ENCODE measurements around the gene KCNJ6.
"Not testable (repeated sequence)": the region's sequence is repeated elsewhere in the genome, so short reads cannot be mapped to it uniquely, and the experiment has no call there.

Gene KCNJ6

DNA sequence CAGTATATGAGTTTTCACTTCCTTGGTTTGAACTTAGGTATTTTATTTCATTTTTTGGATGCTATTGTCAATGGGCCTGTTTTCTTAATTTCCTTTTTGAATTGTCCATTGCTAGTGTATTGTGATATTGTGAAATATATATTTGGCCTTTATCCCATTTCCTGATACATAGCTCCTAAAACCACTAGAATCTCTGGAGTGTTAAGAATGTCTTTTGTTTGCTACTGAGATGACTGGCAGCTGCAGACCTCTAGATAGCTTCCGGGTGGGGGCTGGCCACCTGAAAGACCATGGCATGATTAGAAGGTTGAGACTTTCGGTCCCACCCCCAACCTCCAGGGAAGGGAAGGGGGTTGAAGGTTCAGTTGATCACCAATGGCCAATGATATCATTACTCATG lies 245.4 kb downstream of the KCNJ6 start:
- no peak for DNase-seq

DNA sequence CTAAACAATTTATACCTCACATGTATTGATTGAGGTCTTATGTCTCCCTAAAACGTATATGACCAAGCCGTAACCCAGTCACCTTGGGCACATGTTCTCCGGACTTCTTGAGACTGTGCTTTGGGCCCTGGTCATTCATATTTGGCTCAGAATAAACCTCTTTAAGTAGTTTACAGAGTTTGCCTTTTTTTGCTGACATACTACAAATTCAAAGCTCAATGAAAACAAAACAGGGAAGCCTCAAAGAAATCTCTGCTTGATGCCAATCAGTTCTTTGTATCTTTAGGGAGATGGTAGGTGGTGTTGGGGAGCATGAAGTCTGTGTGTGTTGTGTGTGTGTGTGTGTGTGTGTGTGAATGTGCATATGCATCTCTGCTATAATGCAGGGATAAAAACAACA lies 247.0 kb downstream of the KCNJ6 start:
- DNase-seq: no peak

DNA sequence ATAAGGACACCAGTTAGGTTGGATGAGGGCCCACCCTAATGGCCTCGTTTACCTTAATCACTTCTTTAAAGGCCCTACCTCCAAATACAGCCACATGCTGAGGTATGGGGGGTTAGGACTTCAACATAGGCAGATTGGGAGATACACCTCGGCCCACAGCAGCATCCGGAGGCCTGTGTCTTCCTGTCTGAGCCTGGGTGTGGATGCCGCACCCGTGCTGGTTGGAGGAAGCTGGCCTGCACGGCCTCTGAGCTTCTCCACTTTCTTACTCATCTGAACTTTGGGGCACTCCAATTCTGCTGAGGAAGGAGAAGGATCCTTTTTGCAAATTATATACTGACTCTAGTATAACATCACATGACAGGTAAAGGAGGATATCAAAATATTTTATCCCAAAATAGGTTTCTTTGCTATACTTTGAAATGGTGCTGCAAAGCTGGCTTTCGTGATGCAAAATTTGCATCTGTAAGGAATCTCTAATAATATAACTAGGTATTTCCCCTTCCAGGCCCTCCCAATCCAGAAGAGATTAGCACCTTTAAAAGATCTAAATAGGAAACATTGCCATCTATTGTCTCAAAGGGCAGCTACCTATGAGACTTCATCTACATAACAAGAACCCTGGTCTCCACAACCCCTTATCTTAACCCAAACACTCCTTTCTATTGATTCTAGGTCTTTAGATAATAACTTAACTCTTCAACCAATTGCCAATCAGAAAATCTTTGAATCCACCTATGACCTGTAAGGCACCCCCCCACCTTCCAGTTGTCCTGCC lies 247.6 kb downstream of the KCNJ6 start:
- no peak for DNase-seq

DNA sequence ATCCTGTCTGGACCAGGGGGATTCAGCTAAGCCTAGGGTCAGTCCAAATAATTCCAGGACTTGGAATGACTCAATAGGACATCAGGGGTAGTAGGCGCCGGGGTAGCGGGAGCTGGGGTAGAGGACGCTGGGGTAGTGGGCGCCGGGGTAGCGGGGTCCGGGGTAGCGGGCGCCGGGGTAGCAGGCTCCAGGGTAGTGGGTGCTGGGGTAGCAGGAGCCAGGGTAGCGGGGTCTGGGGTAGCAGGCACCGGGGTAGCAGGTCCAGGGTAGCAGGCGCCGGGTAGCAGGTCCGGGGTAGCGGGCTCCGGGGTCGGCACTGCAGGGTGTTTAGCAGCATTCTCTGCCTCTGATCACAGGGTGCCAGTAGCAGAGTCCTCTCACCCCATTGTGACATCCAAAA lies 248.9 kb downstream of the KCNJ6 start:
- DNase-seq: no peak

DNA sequence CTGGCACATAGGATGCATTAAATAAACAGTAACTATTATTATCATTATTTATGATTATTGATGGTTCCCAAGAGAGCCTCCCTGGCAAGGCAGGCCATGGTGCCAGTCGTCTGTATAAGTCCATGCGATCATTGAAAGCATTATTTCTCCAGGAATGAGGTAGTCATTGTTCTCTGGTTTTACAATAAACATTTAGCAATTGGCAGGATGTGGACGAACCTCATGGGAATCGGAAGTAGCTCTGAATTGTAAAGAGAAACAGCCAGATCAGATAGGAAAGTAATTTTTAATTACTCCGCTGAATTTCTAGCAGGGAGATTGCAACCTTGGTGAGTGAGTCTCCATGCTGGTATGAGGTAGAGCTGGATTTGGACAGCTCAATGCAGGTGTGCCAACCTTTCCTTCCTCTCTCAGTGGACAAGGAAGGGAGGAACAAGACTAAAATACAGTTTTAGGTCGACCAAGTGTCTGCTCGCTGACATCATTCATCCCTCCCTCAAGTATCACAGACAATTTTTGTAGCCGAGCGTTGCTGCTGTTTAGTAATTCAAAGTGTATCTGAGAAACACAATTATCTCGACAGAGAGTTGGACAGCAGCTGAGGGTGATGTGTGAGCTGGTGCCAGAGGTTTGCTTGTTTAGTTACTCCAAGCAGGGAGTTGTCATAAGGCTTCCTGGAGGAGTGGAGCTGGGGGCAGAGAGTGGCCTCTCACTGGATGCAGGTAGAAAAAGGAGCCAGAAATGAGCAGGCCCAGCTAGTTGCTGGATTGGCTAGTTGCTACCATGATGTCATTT lies 250.8 kb downstream of the KCNJ6 start:
- DNase-seq: no peak

DNA sequence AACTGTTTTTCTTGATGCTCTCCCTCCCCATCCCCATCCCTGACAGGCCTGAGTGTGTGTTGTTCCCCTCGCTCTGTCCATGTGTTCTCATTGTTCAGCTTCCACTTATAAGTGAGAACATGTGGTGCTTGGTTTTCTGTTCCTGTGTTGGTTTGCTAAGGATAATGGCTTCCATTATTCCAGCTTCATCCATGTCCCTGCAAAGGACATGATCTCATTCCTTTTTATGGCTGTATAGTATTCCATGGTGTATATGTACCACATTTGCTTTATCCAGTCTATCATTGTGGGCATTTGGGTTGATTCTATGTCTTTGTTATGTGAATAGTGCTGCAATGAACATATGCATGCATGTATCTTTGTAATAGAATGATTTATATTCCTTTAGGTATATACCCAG lies 254.0 kb downstream of the KCNJ6 start:
- not testable (repeated sequence) for DNase-seq

DNA sequence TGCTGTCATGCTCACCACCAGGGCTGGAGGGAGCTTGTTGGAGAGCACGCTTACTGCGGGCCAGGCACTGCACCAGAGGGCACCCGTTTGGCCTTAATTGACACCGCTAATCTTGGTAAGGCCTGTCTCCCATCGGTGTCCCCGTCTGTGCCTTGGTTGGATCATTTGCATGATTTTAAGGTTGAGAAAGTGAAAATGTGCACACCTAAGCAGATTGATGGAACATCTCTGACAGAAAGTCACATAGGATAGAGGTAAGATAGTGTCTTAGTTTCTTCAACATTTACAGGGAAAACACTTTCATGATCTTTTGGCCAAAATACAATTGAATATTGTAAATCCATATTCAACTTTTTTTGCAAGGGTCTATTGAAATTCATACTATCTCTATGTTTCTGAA lies 255.5 kb downstream of the KCNJ6 start:
- DNase-seq: no peak

DNA sequence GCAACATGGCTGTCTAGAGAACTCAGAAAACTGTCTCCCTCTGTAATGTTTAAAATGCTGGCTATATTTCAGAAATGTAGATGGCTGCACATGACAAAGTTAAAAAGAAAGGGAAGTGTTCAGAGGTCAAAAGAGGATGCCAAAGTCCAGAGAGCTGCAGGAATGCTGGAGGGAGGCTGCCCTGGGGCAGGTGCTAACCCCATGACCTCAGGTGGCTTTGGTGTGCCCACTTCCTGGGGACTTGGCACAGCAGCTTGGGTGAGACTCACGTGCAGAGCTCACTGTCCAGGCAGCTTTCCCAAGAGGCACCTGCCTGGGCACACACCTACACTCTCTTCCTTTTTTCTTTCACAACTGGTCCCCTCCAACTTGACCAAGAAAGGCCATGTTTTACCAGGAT lies 256.4 kb downstream of the KCNJ6 start:
- DNase-seq: no peak

DNA sequence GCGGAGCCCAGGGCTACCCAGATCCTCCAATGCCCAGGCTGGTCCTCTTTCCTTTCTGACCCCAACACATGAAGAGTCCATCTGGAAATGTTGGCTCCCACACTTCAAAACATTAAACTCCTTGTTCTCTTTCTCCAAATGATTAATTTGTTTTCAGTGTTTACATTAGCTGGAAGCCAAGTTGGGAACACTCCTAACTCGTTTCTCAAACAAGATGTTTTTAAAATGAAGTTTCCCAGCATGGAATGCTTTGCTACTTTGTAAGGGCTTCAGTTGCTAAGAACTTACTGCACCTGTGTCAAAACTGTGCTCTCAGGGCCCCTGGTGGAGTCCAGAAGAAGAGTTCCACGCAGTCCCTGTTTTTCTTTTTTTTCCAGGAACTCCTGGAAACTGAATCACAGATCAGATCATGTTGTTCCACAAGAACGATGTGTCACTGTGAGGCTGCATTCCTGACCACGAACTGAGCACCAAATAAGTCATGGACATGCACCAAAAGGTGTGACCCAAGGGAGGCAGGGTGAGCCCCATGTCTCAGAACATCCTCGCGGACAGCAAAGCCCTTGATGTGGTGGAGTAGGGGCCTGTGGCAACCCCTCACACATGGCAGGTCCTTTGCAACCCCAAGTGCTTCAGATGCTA lies 257.3 kb downstream of the KCNJ6 start:
- no peak for DNase-seq

DNA sequence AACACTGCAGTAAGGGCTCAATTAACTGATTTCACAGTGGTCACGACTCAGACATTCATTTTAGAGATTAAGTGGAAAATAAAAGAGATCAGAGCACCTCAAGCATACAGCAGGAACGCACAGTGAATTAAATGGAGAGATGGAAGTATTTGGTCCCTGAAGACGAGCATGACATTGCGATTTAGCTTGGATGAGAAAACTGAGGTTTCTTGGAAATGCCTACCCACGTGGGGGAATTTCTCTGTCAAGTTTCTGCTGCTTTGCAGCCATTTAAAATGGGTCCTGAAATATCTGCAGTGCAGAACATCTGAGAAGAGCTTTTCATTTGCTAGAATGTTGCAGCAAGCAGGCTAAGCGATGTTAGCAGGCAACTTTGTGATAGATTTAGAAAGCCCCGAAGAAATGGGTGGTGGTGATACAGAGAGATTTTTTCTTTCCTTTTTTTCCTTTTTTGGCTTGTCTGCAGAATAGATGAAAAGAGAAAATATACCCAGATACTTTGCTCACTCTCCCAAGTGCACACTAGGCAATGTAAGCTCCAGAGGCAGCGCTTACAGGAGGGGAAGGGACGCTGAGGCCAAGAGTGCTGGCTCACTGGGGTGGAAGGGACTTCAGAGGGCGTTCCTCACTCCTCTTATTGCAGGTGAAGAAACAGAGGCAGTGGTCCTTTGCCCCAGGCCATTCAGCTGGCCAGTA lies 258.0 kb downstream of the KCNJ6 start:
- DNase-seq: no peak

DNA sequence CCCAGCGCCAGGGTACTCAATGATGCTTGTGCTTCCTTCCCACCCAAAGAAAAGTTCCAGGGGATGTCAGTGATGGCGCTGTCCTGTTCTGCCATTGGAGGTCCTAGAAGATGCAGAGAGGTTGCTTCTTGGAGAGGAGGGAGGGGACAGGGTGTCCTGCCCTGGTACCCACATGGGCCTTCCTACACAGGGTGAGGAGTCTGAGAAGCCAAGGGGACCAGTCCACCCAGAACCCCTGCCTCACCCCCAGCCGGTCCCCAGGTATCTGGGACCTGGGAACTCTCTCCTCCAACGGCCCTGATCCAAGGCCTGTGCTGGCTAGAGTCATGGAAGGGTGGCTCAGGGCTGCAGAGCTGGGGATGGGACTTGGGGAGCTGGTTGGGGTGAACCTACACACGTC lies 259.4 kb downstream of the KCNJ6 start:
- DNase-seq: no peak

DNA sequence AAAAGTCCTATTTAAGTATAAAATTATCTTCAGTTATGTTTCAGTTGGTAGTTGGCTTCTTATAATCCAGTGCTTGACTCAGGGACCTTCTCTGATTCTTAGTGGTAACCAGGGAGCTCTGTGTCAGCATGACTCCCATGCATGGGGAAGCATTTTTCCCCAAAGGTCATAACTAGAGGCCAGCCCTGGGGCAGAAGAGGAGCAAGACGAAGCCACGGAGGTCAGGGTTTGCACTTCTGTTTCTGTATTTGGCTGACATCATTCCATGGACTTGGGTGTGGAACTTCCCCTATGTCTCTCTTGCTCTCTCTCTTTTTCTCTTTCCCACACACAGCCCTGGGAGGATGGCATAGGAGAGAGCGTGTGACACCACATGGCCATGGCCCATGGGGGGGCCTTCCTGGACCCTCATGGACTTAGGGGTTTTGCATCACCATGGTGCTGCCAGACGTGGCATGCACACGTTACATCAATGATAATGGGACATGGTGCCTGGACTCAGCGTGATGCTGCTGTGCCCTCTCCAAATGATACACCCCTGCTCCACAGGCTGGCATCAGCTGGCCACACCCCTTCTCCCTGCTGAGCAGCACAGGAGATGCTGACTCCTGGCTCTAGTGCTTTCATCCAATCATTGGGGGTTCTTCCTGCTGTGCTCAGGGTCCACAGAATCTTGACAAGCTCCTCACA lies 260.5 kb downstream of the KCNJ6 start:
- no peak for DNase-seq

DNA sequence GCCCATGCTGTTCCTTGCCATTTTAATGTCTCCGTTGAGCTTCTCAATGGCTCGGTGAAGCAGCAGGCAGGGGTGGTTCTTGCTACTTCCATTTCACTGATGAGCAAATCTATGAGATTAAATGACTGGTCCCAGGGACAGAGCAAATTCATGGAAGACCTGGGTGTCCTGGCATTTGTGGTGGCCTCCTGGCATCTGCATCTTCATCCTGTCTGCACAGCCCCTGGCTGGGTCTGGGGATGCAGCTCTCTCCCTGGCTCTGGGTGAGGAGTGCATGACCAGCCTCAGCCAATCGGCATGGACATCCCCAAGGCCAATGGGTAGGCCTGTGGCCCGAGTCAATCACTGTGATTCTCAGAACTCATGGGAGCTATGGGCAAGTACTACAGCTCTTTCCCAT lies 261.7 kb downstream of the KCNJ6 start:
- no peak for DNase-seq

DNA sequence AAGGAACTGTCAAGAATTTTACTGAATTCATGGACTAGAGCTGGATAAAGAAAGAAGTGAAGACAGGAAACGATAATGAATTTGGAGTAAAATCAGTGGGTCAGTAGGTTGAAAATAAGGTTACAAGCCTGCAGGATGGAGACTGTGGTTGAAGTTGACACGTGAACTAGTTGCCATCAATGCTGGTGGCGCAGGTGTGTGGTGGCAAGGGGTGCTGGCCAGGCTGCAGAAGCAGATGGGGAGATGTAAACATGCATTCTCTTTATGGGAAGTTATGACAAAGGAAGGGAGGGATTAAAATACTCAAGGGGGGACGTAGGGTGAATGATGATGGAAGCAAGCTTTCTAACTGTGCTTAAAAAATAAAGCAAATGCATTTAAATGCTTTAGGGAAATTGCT lies 263.1 kb downstream of the KCNJ6 start:
- no peak for DNase-seq

DNA sequence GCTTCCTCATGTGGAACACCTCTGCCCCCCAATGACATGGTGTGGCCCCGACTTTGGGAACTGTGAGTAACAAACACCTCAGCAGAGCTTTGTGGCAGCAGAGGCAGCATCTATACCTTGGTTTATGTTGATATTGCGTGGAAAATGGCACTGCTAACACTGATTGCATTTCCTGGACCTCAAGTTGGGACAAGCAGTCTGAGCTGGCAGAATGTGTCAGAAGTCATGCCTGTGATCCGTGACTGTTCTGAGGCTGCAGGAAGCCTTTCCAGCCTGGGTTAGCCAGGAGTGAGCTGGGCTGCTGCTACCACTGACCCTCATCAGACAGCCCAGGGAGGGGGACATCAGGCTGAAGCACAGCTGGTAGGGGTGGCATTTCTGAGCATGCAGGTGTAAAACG lies 268.5 kb downstream of the KCNJ6 start:
- no peak for DNase-seq

DNA sequence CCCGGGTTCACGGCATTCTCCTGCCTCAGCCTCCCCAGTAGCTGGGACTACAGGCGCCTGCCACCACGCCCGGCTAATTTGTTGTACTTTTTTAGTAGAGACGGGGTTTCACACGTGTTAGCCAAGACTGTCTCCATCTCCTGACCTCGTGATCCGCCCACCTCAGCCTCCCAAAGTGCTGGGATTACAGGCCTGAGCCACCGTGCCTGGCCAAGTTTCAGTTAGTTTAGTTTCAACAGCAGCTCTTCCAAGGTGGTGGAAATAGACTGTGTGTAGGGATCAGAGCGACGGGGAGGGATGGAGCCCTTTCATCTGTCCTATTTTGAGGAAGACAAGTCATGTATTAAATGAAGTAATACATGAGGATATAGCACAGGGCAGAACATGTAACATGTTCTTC lies 269.5 kb downstream of the KCNJ6 start:
- DNase-seq: not testable (repeated sequence)

DNA sequence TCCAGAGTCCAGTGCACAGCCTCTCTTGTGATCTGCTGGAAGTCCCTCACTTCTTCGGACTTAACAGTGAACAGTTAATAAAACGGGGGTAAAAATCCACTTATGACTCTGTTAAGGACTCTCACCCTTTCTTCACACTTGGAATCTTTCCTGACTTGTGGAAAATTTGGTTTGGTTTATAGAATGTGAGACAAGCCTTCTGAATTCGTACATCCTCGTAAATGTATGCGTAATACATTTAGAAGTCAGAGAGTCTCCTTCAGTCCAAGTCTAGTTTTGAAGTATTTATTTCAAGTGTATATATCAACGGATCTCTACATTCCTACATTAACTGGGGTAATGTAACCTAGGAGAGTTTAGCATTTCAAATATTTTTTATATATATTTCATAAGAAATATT lies 270.4 kb downstream of the KCNJ6 start:
- DNase-seq: no peak

DNA sequence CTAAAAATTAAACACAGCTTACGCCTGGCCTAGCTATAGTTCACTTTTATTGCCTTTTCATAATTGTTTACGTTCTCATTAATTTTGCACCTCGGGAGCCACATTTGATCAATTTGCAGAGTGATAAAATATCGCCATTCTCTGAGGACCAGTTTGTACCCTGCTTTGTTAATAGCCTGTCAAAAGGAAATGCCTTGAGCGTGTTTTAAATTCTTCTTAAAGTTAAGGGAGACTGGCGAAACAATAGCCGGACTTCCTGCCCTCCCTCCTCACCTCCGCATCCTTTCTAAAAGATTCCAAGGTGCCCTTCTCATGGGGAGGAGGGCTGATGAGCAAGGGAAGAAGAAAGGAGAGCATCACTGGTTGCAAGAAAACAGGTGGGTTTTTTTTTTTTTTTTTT lies 271.6 kb downstream of the KCNJ6 start:
- DNase-seq: no peak

DNA sequence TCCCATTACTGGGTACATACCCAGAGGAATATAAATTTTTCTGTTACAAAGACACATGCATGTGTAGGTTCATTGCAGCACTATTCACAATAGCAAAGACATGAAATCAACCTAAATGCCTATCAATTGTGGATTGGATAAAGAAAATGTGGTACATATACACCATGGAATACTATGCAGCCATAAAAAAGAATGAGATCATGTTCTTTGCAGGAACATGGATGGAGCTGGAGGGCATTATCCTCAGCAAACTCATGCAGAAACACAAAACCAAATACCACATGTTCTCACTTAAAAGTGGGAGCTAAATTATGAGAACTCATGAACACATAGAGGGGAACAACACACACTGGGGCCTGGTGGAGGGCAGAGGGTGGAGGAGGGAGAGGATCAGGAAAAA lies 272.4 kb downstream of the KCNJ6 start:
- DNase-seq: not testable (repeated sequence)

DNA sequence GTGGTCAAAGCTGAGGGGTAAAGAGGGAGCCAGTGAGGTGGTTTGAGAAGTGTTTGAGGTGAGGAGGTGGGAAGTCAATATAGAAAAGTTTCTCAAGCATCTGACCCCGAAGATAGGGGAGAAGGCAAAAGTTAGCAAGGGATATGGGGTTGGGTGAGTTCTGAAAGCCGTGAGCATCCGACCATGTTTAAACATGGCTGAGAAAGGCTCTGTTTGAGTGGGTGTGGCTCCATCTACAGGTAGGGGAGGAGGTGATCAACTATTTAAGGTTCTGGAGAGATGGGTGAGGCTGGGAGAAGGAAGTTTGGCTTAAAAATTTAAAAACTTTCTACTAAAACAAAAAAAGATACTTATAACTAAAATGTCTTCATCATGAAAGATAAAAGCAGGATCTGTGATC lies 273.8 kb downstream of the KCNJ6 start:
- DNase-seq: no peak

DNA sequence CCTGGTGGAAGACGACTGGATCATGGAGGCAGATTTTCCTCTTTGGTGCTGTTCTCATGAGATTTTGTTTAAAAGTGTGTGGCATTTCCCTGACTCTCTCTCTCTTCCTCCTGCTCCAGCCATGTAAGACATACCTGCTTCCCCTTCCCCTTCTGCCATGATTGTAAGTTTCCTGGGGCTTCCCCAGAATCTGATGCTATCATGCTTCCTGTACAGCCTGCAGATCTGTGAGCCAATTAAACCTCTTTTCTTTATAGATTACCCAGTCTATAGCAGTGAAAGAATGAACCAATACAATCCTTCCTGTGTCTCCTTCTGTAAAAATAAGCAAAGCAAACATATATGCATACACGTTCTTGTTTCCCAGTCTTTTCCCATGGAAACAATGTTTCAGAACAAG lies 276.5 kb downstream of the KCNJ6 start:
- DNase-seq: no peak

DNA sequence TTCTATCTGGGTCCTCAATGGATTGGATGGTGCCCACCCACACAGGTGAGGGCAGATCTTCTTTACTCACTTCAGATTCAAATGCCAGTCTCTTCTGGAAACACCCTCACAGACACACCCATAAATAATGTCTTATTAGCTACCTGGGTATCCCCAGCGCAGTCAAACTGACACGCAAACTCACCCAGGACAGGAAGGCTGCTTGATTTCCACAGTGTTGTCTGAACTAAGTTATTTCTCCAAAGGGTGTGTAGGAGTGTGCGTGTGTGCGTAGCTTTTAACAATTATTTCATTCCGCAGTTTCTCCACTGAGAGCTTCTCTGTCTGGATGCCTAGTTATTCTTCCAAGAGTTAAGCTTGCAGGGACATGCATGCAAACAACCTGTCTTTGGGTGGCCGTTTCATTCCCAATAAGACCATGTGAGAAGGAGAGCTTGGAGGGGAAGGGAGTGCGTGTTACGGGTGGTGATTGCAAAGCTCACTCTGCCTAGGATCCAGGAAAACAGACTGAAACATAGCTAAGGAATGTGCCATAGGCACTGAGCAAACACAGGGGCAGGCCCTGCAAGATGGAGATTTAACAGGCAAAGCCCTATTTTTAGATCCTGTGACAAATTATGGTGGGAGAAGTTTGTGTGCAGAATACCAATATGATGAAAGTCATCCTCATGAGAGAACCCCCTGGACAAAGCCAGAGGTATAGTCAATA lies 280.0 kb downstream of the KCNJ6 start:
- DNase-seq: no peak

All from KG1 (cell line).